Fibroblast of peridontal ligament (primary cell): ENCODE results near the gene KBTBD13.

Experiments used
- DNase-seq: peaks from one replicate; pipeline ENCODE4 v3.0.0-alpha.2; 2010; ENCODE audit errors: extremely low read depth

KBTBD13 gene

GRCh38 chr15:65110676-65111292 lies 34.2 kb downstream of the KBTBD13 start:
- peak; percentile 32 for DNase-seq

DNA sequence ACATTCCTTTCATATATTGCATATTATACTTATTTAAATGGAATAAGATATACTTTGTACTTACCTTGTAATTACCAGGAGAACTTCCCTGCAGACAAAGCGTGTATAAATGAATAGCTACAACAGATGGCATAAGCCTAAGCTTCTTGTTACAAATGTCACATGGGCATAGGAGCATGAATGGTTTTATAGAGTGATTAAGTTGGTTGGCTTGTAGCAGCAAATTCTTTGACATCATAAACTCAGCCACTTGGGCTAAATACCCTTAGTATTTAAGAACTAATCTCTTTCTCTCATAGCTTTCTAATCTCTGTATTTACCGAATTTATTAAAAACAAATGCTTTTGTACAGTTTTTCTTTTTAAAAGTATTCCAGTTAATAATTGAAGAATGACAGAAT lies 38.5 kb downstream of the KBTBD13 start, which contains the start of gene UBAP1L:
Gene UBAP1L, minus strand, starts transcription at position 115 of the 400 bp plus-strand sequence. CDS start 8,985 bp downstream, outside the sequence.
- no peak for DNase-seq

GRCh38 chr15:65115542-65115941 lies 39.0 kb downstream of the KBTBD13 start:
- peak; percentile 22 for DNase-seq
